Large intestine (tissue), 3 donors: ENCODE measurements around the gene ZSWIM4. TPM values are rescaled to one million over a fixed set of nuclear protein-coding genes. Genes with fewer than 3 reads are reported as not detected.
A peak's percentile ranks its signal among the peaks of the same experiment; 100 is the strongest.

ENCODE experiments used
- DNase-seq, 2 donors: peaks; one replicate each; pipeline versions ENCODE4 v3.0.0 to v3.0.0-alpha.2; 2013
- H3K27ac ChIP-seq: one replicate; pipeline ENCODE4 v1.5.1; 2013; ENCODE audit warnings: low read length
- H3K27me3 ChIP-seq: 2 replicates; pipeline ENCODE4 v1.6.1; 2013; ENCODE audit warnings: low read length; ENCODE audit not compliant: control insufficient read depth, insufficient read depth
- H3K36me3 ChIP-seq: 2 replicates; pipeline ENCODE4 v1.6.1; 2013; ENCODE audit warnings: low read length; ENCODE audit not compliant: control insufficient read depth, insufficient read depth
- H3K4me1 ChIP-seq: one replicate; pipeline ENCODE4 v1.6.1; 2013; ENCODE audit warnings: low read length; ENCODE audit not compliant: control insufficient read depth, insufficient read depth
- H3K4me3 ChIP-seq: one replicate; pipeline ENCODE4 v1.5.1; 2013; ENCODE audit warnings: low read length
- H3K9me3 ChIP-seq: one replicate; pipeline ENCODE4 v1.6.1; 2013; ENCODE audit warnings: mild to moderate bottlenecking, low read depth, low read length, moderate library complexity; ENCODE audit not compliant: control insufficient read depth
- WGBS: methylation state at CpG from one replicate; pipeline ENCODE4 v1.1.5; 2013; ENCODE audit warnings: low lambda C conversion rate; ENCODE audit not compliant: insufficient coverage; 5-methylcytosine and 5-hydroxymethylcytosine counted together
- polyA plus RNA-seq: library from polyadenylated mRNA; unstranded; fragments of 120-200 nt; gene quantifications from one replicate; pipeline ENCODE4 v1.2.1, GENCODE V29; 2013

The ZSWIM4 gene
- polyA plus RNA-seq, 1 donor, result 3.7 TPM

DNA sequence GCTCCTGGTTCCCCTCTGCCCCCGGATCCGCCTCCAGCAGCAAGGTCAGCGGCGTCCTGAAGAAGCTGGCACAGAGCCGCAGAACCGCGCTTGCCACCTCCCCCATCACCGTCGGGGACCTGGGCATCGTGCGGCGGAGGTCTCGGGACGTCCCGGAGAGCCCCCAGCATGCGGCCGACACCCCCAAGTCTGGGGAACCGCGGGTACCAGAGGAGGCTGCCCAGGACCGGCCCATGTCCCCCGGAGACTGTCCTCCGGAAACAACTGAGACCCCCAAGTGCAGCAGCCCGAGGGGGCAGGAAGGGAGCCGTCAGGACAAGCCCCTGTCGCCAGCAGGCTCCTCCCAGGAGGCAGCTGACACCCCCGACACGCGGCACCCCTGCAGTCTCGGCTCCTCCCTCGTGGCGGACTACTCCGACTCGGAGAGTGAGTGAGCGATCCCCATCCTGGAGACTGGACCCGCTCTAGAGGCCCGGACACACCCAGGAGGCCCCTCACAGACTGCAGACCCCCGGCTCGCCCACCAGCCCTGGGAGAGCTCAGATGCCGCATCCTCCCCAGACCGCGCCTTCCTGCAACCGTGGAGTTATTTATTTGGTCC is 32.5 kb upstream of the ZSWIM4 start:
- no CpG with 5 or more reads among the region's 42 CpGs for WGBS
- peaks cover 56% of the 10 kb centered on the region for H3K36me3 ChIP-seq
- no peak for DNase-seq
- H3K9me3 ChIP-seq, result no peaks in the 10 kb centered on the region
- peaks cover 12% of the 10 kb centered on the region for H3K4me1 ChIP-seq
- H3K27me3 ChIP-seq, result no peaks in the 10 kb centered on the region
- H3K27ac ChIP-seq, result no peak overlapping the region
- H3K4me3 ChIP-seq, result no peak overlapping the region

- Histone ChIP-seq H3K27ac (no peak overlapping the region), H3K36me3 (peaks cover 54% of the 10 kb centered on the region), H3K27me3 (no peaks in the 10 kb centered on the region), H3K4me1 (peaks cover 12% of the 10 kb centered on the region), H3K4me3 (no peak overlapping the region), H3K9me3 (no peaks in the 10 kb centered on the region)
- DNase-seq, result no peak
- WGBS, result no CpG with 5 or more reads among the region's 3 CpGs
Observed at GRCh38 chr19:13763265-13763664, 32.0 kb upstream of the ZSWIM4 start.

GRCh38 chr19:13764101-13764807 is 31.0 kb upstream of the ZSWIM4 start, which contains the start of gene MRI1:
Gene MRI1, plus strand, starts transcription at chr19:13764522. Its CDS starts 67 bp downstream, at chr19:13764589.
- no peaks in the 10 kb centered on the region for H3K27me3 ChIP-seq
- H3K4me1 ChIP-seq, result peaks cover 12% of the 10 kb centered on the region
- WGBS, result no CpG with 5 or more reads among the region's 67 CpGs
- H3K27ac ChIP-seq, result peak within 1 kb of the TSS; percentile 11
- peak; percentile 76 to 90 for DNase-seq
- H3K9me3 ChIP-seq, result no peaks in the 10 kb centered on the region
- peaks cover 55% of the 10 kb centered on the region for H3K36me3 ChIP-seq
- H3K4me3 ChIP-seq, result peak within 1 kb of the TSS; percentile 63

- no peaks in the 10 kb centered on the region for H3K9me3 ChIP-seq
- 10% methylated on average over 2 of the region's 48 CpGs for WGBS
- DNase-seq, result peak in 1 of 2 donors; percentile 37
- no peaks in the 10 kb centered on the region for H3K27me3 ChIP-seq
- H3K36me3 ChIP-seq, result peaks cover 53% of the 10 kb centered on the region
- H3K4me1 ChIP-seq, result peaks cover 12% of the 10 kb centered on the region
- H3K4me3 ChIP-seq, result peak overlapping the region; percentile 63
- no peak overlapping the region for H3K27ac ChIP-seq
Observed at GRCh38 chr19:13764821-13765394, 30.3 kb upstream of the ZSWIM4 start.

- Histone ChIP-seq H3K27me3 (no peaks in the 10 kb centered on the region), H3K4me3 (peak overlapping the region; percentile 63), H3K36me3 (peaks cover 51% of the 10 kb centered on the region), H3K9me3 (no peaks in the 10 kb centered on the region), H3K27ac (no peak overlapping the region), H3K4me1 (peaks cover 12% of the 10 kb centered on the region)
- 13% methylated on average over 1 of the region's 19 CpGs for whole genome bisulfite sequencing
- DNase-seq, result no peak
Observed at GRCh38 chr19:13765395-13766094, 29.7 kb upstream of the ZSWIM4 start.

- DNase-seq, result no peak
- Histone ChIP-seq H3K4me3 (no peak overlapping the region), H3K27me3 (no peaks in the 10 kb centered on the region), H3K4me1 (peaks cover 12% of the 10 kb centered on the region), H3K27ac (no peak overlapping the region), H3K36me3 (peaks cover 48% of the 10 kb centered on the region), H3K9me3 (no peaks in the 10 kb centered on the region)
- no CpG with 5 or more reads among the region's 3 CpGs for WGBS
Observed at GRCh38 chr19:13766095-13766481, 29.2 kb upstream of the ZSWIM4 start.

- H3K4me3 ChIP-seq, result no peak overlapping the region
- no CpG with 5 or more reads among the region's 19 CpGs for WGBS
- peaks cover 32% of the 10 kb centered on the region for H3K36me3 ChIP-seq
- DNase-seq, result no peak
- peaks cover 12% of the 10 kb centered on the region for H3K4me1 ChIP-seq
- H3K9me3 ChIP-seq, result no peaks in the 10 kb centered on the region
- no peaks in the 10 kb centered on the region for H3K27me3 ChIP-seq
- H3K27ac ChIP-seq, result no peak overlapping the region
Observed at GRCh38 chr19:13768510-13768909, 26.7 kb upstream of the ZSWIM4 start.

DNA sequence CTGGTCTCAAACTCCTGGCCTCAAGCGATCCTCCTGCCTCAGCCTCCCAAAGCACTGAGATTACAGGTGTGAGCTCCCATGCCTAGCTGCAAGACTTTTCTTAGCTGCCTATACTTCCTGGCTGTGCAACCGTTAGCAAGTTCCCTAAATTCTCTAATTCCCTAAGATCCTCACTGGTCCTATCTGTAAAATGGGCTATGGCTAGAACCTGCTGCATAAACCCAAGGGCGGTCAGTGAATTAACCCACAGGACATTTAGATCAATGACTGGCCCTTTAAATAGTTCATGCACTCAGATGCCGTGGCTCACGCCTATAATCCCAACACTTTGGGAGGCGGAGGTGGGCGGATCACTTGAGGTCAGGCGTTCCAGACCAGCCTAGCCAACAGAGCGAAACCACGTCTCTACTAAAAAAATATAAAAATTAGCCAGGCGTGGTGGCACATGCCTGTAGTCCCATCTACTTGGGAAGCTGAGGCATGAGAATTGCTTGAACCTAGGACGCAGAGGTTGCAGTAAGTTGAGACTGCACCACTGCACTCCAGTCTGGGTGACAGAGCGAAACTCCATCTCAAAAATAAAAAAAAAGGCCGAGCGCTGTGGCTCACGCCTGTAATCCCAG is 25.1 kb upstream of the ZSWIM4 start:
- no peak overlapping the region for H3K27ac ChIP-seq
- H3K27me3 ChIP-seq, result no peaks in the 10 kb centered on the region
- DNase-seq, result no peak
- WGBS, result no CpG with 5 or more reads among the region's 16 CpGs
- H3K9me3 ChIP-seq, result no peaks in the 10 kb centered on the region
- H3K4me1 ChIP-seq, result peaks cover 8% of the 10 kb centered on the region
- H3K4me3 ChIP-seq, result no peak overlapping the region
- peaks cover 32% of the 10 kb centered on the region for H3K36me3 ChIP-seq

- no peaks in the 10 kb centered on the region for H3K9me3 ChIP-seq
- H3K27ac ChIP-seq, result peak within 1 kb of the TSS; percentile 84
- peak within 1 kb of the TSS; percentile 81 for H3K4me3 ChIP-seq
- 0% methylated on average over 1 of the region's 61 CpGs for WGBS
- H3K36me3 ChIP-seq, result peaks cover 39% of the 10 kb centered on the region
- H3K27me3 ChIP-seq, result no peaks in the 10 kb centered on the region
- peaks cover 4% of the 10 kb centered on the region for H3K4me1 ChIP-seq
- peak; percentile 90 to 93 for DNase-seq
Observed at GRCh38 chr19:13774217-13775191, 20.7 kb upstream of the ZSWIM4 start, which contains the start of gene C19orf53. Gene C19orf53, plus strand, starts transcription at chr19:13774456. Its CDS starts 22 bp downstream, at chr19:13774478.
